BLaER1 treated with 17β-estradiol and CSF1 and Interleukin-3, amounts not matched to agents 10 nM and 100 nM (cell line): Measurements from ENCODE around the gene COTL1.
A peak's percentile ranks its signal among the peaks of the same experiment; 100 is the strongest.
"Not testable (repeated sequence)": the region's sequence is repeated elsewhere in the genome, so short reads cannot be mapped to it uniquely, and the experiment has no call there.

Experiments used
- H3K27ac ChIP-seq, 11 experiments: shearing (Covaris generic); formaldehyde crosslinking; 2 replicates each; pipeline ENCODE4 v1.8.1; 2022
- H3K27me3 ChIP-seq, 11 experiments: shearing (Covaris generic); formaldehyde crosslinking; 2 replicates each; pipeline ENCODE4 v1.8.1; 2022
- H3K36me3 ChIP-seq, 11 experiments: shearing (Covaris generic); formaldehyde crosslinking; 2 replicates each; pipeline ENCODE4 v1.8.1; 2022
- H3K4me1 ChIP-seq, 10 experiments: shearing (Covaris generic); formaldehyde crosslinking; 2 replicates each; pipeline ENCODE4 v1.8.1; 2022
- H3K4me2 ChIP-seq, 11 experiments: shearing (Covaris generic); formaldehyde crosslinking; 2 replicates each; pipeline ENCODE4 v1.8.1; 2022
- H3K4me3 ChIP-seq, 10 experiments: shearing (Covaris generic); formaldehyde crosslinking; 2 replicates each; pipeline ENCODE4 v1.8.1; 2022
- H3K9ac ChIP-seq, 11 experiments: shearing (Covaris generic); formaldehyde crosslinking; 2 replicates each; pipeline ENCODE4 v1.8.1; 2022
- H3K9me3 ChIP-seq, 11 experiments: shearing (Covaris generic); formaldehyde crosslinking; replicated peaks in 1 of 11; 2 replicates each; pipeline ENCODE4 v1.8.1; 2022
- H4K20me1 ChIP-seq, 11 experiments: shearing (Covaris generic); formaldehyde crosslinking; 2 replicates each; pipeline ENCODE4 v1.8.1; 2022
- Cebpa-rat ChIP-seq, 11 experiments: shearing (Covaris generic); IDR thresholded peaks; 2 replicates each; pipeline ENCODE4 v1.8.1; 2022

The COTL1 gene

GRCh38 chr16:84629580-84629979 is 11.7 kb upstream of the COTL1 start:
- Histone ChIP-seq H3K9me3 (no peaks in the 10 kb centered on the region), H3K9ac (peak overlapping the region in 1 of 11 experiments; percentile 21; a peak in 2 of 22 replicates), H3K4me2 (peak overlapping the region; percentile 32 to 95 (median 52); a peak in 21 of 22 replicates), H3K4me3 (no peak overlapping the region), H3K4me1 (peaks cover 37 to 61% (median 47%) of the 10 kb centered on the region in 10 experiments), H3K27me3 (0 out of 22 replicates have a peak, but pooled peaks cover 0 to 7% (median 0%) of the 10 kb centered on the region in 11 experiments), H3K27ac (no peak overlapping the region), H4K20me1 (no peaks in the 10 kb centered on the region), H3K36me3 (no peaks in the 10 kb centered on the region)
- TF ChIP-seq Cebpa-rat (IDR thresholded peaks at IDR 0.05), result no peak

DNA sequence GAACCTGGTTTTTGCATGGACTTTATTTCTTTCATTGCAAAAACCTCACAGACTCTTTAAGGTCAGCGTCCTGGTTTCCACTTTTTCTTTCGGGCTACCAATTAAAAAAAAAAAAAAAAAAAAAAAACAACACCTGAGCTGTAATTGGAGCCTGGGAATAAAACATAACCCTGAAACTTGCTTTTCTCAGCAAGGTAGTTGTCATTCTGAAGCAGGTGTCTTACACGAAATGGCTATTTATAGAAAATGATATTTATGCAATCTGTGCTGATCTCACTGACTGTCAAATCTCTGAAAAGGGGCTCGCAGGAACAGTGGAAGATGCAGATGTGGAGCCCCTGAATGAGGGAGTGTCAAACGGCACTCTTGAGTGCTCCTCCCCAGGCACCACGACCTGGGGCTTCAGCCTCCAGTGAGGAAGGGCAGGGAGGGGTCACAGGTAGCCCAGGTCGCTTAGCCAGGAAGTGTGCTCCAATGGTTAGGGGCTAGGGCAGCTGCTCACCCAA is 10.4 kb upstream of the COTL1 start:
- peak overlapping the region in 7 of 11 experiments; percentile 9 to 95 (median 30); a peak in 7 of 22 replicates for H3K4me2 ChIP-seq
- no peaks in the 10 kb centered on the region for H3K36me3 ChIP-seq
- H3K4me3 ChIP-seq, result no peak overlapping the region
- peaks cover 30 to 52% (median 46%) of the 10 kb centered on the region in 10 experiments for H3K4me1 ChIP-seq
- H4K20me1 ChIP-seq, result no peaks in the 10 kb centered on the region
- TF ChIP-seq Cebpa-rat (IDR thresholded peaks at IDR 0.05), result no peak
- no peak overlapping the region for H3K27ac ChIP-seq
- no peak overlapping the region for H3K9ac ChIP-seq
- H3K9me3 ChIP-seq, result no peaks in the 10 kb centered on the region
- 0 out of 22 replicates have a peak, but pooled peaks cover 0 to 7% (median 0%) of the 10 kb centered on the region in 11 experiments for H3K27me3 ChIP-seq

DNA sequence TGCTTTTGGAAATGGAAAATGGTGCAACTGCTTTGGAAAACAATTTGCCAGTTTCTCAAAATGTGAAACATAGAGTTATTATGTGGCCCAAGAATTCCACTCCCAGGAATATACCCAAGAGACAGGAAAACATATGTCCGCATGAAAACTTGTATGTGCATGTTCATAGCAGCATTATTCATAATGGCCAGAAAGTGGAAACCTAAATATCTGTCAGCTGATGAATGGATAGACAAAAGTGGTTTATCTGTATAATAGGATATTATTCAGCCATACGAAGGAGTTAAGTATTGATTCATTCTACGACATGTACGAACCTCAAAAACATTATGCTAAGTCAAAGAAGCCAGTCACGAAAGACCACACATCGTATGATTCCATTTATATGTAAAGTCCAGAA is 7.7 kb upstream of the COTL1 start:
- H3K9me3 ChIP-seq, result no peaks in the 10 kb centered on the region
- no peak overlapping the region for H3K9ac ChIP-seq
- TF ChIP-seq Cebpa-rat (IDR thresholded peaks at IDR 0.05), result no peak
- no peaks in the 10 kb centered on the region for H3K36me3 ChIP-seq
- H3K4me3 ChIP-seq, result no peak overlapping the region
- H3K27me3 ChIP-seq, result 0 out of 22 replicates have a peak, but pooled peaks cover 0 to 7% (median 0%) of the 10 kb centered on the region in 11 experiments
- H3K4me2 ChIP-seq, result no peak overlapping the region
- no peaks in the 10 kb centered on the region for H4K20me1 ChIP-seq
- H3K4me1 ChIP-seq, result peaks cover 18 to 44% (median 33%) of the 10 kb centered on the region in 10 experiments
- no peak overlapping the region for H3K27ac ChIP-seq

DNA sequence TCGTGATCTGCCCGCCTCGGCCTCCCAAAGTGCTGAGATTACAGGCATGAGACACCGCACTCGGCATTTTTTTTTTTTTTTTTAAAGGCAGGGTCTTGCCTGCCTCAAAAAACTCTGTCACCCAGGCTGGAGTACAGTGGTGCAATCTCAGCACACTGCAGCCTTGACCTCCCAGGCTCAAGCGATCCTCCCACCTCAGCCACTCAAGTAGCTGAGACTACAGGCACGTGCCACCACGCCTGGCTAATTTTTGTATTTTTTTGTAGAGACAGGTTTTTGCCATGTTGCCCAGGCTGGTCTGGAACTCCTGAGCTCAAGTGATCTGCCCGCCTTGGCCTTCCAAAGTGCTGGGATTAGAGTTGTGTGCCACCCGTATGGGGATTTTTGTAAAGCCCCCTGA is 3.0 kb upstream of the COTL1 start:
- H3K4me2 ChIP-seq, result peak overlapping the region in 2 of 11 experiments; percentile 15 to 30; a peak in 3 of 22 replicates
- peaks cover 0 to 14% (median 5%) of the 10 kb centered on the region in 11 experiments; a peak in 12 of 22 replicates for H3K36me3 ChIP-seq
- not testable (repeated sequence) for H3K4me3 ChIP-seq, H3K9me3 ChIP-seq, H3K9ac ChIP-seq, H3K27ac ChIP-seq
- peaks cover 0 to 19% (median 11%) of the 10 kb centered on the region in 11 experiments; a peak in 11 of 22 replicates for H3K27me3 ChIP-seq
- peaks cover 15 to 20% (median 19%) of the 10 kb centered on the region in 11 experiments; a peak in 21 of 22 replicates for H4K20me1 ChIP-seq
- peaks cover 34 to 43% (median 37%) of the 10 kb centered on the region in 10 experiments for H3K4me1 ChIP-seq

DNA sequence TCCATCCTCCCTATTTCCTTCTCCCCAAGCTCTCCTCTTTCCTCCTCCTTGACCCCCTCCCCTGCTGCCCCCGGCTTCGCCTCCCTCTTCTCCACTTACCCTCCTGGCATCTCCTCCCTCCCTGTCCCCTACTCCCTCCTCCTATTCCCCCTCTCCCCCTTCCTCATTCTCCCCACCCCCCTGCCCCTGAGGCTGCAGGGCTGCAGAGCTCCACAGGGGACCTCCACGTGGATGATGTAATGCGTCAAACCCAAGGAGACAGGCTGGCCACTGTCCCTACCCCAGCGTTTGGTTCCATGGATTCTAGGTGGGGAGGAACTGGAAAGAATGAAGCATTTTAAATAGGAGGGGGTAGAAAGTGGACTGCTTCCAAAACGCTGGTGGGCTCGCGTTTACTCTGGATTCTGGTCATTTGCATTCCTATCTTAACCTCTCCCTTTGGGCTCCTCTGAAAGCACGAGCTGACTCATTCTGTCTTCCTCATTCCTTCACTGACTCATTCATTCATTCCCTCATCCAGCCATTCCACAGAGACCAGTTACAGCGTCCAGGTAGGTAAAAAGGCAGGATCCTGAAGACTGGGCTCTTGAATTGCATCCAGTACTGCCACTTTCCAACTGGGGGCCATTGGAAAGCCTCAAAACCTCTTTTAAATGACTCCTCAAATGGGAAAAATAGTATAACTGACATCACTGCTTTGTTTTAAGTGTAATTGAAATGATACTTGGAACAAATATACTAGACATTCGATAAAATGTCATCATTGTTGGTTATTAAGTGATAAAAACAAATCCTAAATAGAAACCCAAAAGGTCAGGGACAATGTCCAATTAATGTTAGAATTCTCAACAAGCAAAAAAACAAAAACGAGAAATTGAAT is 943 bp upstream of the COTL1 start:
- Histone ChIP-seq H3K4me2 (peak overlapping the region; percentile 24 to 72 (median 60); a peak in 21 of 22 replicates), H4K20me1 (peaks cover 32 to 41% (median 40%) of the 10 kb centered on the region in 11 experiments; a peak in 21 of 22 replicates), H3K4me1 (peaks cover 51 to 62% (median 57%) of the 10 kb centered on the region in 10 experiments), H3K27me3 (peaks cover 0 to 23% (median 11%) of the 10 kb centered on the region in 11 experiments; a peak in 11 of 22 replicates), H3K36me3 (peaks cover 0 to 35% (median 25%) of the 10 kb centered on the region in 11 experiments; a peak in 15 of 22 replicates), H3K27ac (peak overlapping the region in 8 of 11 experiments; percentile 0 to 41 (median 30); a peak in 11 of 22 replicates), H3K4me3 (no peak overlapping the region), H3K9ac (no peak overlapping the region), H3K9me3 (no peaks in the 10 kb centered on the region)
- TF ChIP-seq Cebpa-rat (IDR thresholded peaks at IDR 0.05), result no peak

DNA sequence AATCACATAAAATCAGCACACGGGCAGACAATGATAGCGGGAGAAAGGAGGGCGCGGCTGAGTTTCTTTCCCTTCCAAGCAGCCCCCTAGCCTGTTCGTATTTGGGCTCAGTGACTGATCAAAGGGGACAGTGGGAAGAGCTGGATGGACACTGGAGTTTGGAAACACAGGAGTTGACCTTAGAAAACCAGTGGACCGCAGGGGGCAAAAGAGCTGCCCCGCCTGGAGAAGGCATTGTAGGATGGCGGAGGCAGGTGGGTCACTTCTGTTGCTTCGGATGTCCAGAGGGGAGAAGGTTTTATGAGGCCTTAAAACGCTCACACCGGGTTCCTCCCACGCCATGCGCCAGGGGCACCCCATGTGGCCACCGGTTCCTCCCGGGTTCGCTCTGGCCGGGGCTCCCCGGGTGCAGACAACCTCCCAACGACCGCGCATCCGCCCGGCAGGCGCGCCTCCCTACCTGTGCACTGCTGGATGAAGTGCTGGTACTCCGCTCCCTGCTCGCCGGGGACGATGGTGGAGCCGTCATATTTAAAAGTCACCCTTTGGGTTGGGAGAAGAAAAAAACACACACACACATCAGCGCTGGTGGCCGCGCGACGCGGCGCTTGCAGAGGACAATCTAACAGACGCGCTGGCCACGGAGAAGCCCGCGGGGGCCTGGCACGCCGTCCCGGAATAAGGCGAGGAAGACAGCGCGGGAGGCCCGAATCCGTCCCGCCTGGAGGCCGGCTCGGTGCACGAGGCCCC is 662 bp downstream of the COTL1 start:
- Histone ChIP-seq H3K4me3 (peak overlapping the region; percentile 79 to 100 (median 92)), H3K9me3 (peaks cover 0 to 9% (median 0%) of the 10 kb centered on the region in 11 experiments; a peak in 3 of 22 replicates), H3K4me2 (peak overlapping the region; percentile 94 to 99 (median 97)), H3K9ac (peak overlapping the region; percentile 82 to 94 (median 87)), H3K36me3 (peaks cover 0 to 51% (median 39%) of the 10 kb centered on the region in 11 experiments; a peak in 16 of 22 replicates), H3K27me3 (peaks cover 0 to 23% (median 11%) of the 10 kb centered on the region in 11 experiments; a peak in 11 of 22 replicates), H3K27ac (peak overlapping the region; percentile 27 to 91 (median 83)), H4K20me1 (peaks cover 32 to 57% (median 56%) of the 10 kb centered on the region in 11 experiments; a peak in 21 of 22 replicates), H3K4me1 (peaks cover 51 to 78% (median 67%) of the 10 kb centered on the region in 10 experiments)
- TF ChIP-seq Cebpa-rat (IDR thresholded peaks at IDR 0.05), result no peak

DNA sequence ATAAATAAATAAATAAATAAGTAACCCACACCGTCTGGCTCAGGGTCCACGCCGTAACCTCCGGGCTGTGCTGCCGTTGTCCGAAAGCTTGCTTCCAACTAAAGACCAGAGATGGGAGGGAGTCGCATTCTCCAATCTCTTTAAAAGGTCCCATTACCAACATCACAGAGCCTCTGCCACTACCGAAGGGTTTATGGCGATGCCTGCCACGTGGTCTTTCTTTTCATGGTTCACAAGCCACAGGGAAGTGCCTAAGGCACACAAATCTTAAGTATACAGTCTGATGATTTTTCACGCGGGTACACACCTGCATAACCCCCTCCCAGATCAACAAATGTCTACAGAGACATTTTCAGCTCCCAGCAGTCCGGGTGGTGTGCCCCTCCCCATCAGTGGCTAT is 1.4 kb downstream of the COTL1 start:
- Histone ChIP-seq H3K9me3 (peaks cover 0 to 16% (median 0%) of the 10 kb centered on the region in 11 experiments; a peak in 8 of 22 replicates), H3K36me3 (peaks cover 0 to 58% (median 46%) of the 10 kb centered on the region in 11 experiments; a peak in 16 of 22 replicates), H4K20me1 (peaks cover 32 to 64% (median 63%) of the 10 kb centered on the region in 11 experiments; a peak in 21 of 22 replicates), H3K4me1 (peaks cover 46 to 80% (median 68%) of the 10 kb centered on the region in 10 experiments), H3K4me2 (peak overlapping the region; percentile 94 to 99 (median 97)), H3K27ac (peak overlapping the region; percentile 27 to 91 (median 83); a peak in 20 of 22 replicates), H3K27me3 (peaks cover 0 to 23% (median 11%) of the 10 kb centered on the region in 11 experiments; a peak in 11 of 22 replicates), H3K9ac (peak overlapping the region; percentile 82 to 94 (median 87)), H3K4me3 (peak overlapping the region; percentile 79 to 100 (median 92))
- no peak for TF ChIP-seq Cebpa-rat (IDR thresholded peaks at IDR 0.05)
